Right atrium auricular region (tissue), 2 donors: ENCODE measurements around the gene UTP14A. TPM values are rescaled to one million over a fixed set of nuclear protein-coding genes. Genes with fewer than 3 reads are reported as not detected.
"Not testable (repeated sequence)": the region's sequence is repeated elsewhere in the genome, so short reads cannot be mapped to it uniquely, and the experiment has no call there.

Experiments
- DNase-seq: peaks from one replicate; pipeline ENCODE4 v3.0.0-alpha.2; 2019; ENCODE audit warnings: low spot score
- H3K27ac ChIP-seq, 2 donors: fragments of 200-600 bp; sonication (generic); 1 replicate in 1 of 2; 2 replicates in 1 of 2; pipeline ENCODE4 v1.5.1; 2016 to 2019
- H3K27me3 ChIP-seq, 2 donors: fragments of 200-600 bp; sonication (generic); one replicate each; pipeline versions ENCODE4 v1.5.1 to v1.6.0; 2017 to 2019
- H3K36me3 ChIP-seq: fragments of 200-600 bp; sonication (generic); one replicate; pipeline ENCODE4 v1.5.1; 2016
- H3K4me1 ChIP-seq, 2 donors: fragments of 200-600 bp; sonication (generic); one replicate each; pipeline versions ENCODE4 v1.5.1 to v1.6.0; 2017 to 2019
- H3K4me3 ChIP-seq, 2 donors: fragments of 200-600 bp; sonication (generic); 1 replicate in 1 of 2; 2 replicates in 1 of 2; pipeline ENCODE4 v1.5.1; 2017 to 2019; ENCODE audit warnings: mild to moderate bottlenecking in 1 of 2, moderate library complexity in 1 of 2
- H3K9me3 ChIP-seq, 2 donors: fragments of 200-600 bp; sonication (generic); one replicate each; pipeline ENCODE4 v1.5.1; 2019
- CTCF ChIP-seq, 2 donors: fragments of 200-600 bp; sonication (generic); IDR thresholded peaks; one replicate each; pipeline ENCODE4 v1.5.1; 2019; ENCODE audit warnings: antibody characterized with exemption in 2 of 2
- total RNA-seq, 2 donors: library from RNA; depleted of rRNA; stranded (reverse); fragments of >200 nt; gene quantifications; one replicate each; pipeline ENCODE4 v1.1.0, GENCODE V29; 2016

UTP14A gene
- 1 to 10 TPM; 7.6 to 8.3 TPM for total RNA-seq

GRCh38 chrX:129905787-129906580 lies at the start of gene UTP14A:
Gene UTP14A (plus strand): TSS chrX:129906164. CDS start chrX:129906211, 47 bp downstream.
- no peaks in the 10 kb centered on the region for H3K9me3 ChIP-seq
- peaks cover 8% of the 10 kb centered on the region for H3K36me3 ChIP-seq
- peak within 1 kb of the TSS; percentile 55 to 65 for H3K4me3 ChIP-seq
- no peaks in the 10 kb centered on the region for H3K27me3 ChIP-seq
- peaks cover 0 to 3% of the 10 kb centered on the region in 2 donors for H3K4me1 ChIP-seq
- peak; percentile 89 for DNase-seq
- no peak for TF ChIP-seq CTCF (IDR thresholded peaks at IDR 0.05)
- H3K27ac ChIP-seq = peak within 1 kb of the TSS; percentile 72 to 81

- not testable (repeated sequence) for H3K9me3 ChIP-seq, H3K4me3 ChIP-seq, H3K27me3 ChIP-seq, H3K4me1 ChIP-seq, DNase-seq, H3K36me3 ChIP-seq, H3K27ac ChIP-seq
Observed at GRCh38 chrX:129859134-129859533, 46.8 kb upstream of the UTP14A start.

- H3K4me3 ChIP-seq, H3K27ac ChIP-seq, H3K36me3 ChIP-seq, DNase-seq, H3K27me3 ChIP-seq, H3K9me3 ChIP-seq, H3K4me1 ChIP-seq: not testable (repeated sequence)
Observed at GRCh38 chrX:129866321-129866720, 39.6 kb upstream of the UTP14A start.

- H3K4me3 ChIP-seq = no peak overlapping the region
- no peak for TF ChIP-seq CTCF (IDR thresholded peaks at IDR 0.05)
Observed at GRCh38 chrX:129872524-129872923, 33.4 kb upstream of the UTP14A start.

GRCh38 chrX:129875669-129876068 lies 30.3 kb upstream of the UTP14A start:
- Histone ChIP-seq H3K27ac (no peak overlapping the region), H3K27me3 (no peaks in the 10 kb centered on the region), H3K4me1 (no peaks in the 10 kb centered on the region), H3K4me3 (no peak overlapping the region), H3K36me3 (no peaks in the 10 kb centered on the region), H3K9me3 (no peaks in the 10 kb centered on the region)
- TF ChIP-seq CTCF (IDR thresholded peaks at IDR 0.05) = no peak
- DNase-seq = no peak

More at GRCh38 chrX:129872524-129872923, 33.4 kb upstream of the UTP14A start:
- H3K4me1 ChIP-seq = no peaks in the 10 kb centered on the region
- no peak overlapping the region for H3K27ac ChIP-seq
- no peaks in the 10 kb centered on the region for H3K9me3 ChIP-seq
- H3K36me3 ChIP-seq = no peaks in the 10 kb centered on the region
- H3K27me3 ChIP-seq = no peaks in the 10 kb centered on the region
- no peak for DNase-seq

GRCh38 chrX:129876771-129877305 lies 29.1 kb upstream of the UTP14A start:
- DNase-seq = no peak
- H3K27me3 ChIP-seq = no peaks in the 10 kb centered on the region
- H3K36me3 ChIP-seq = no peaks in the 10 kb centered on the region
- H3K4me1 ChIP-seq = no peaks in the 10 kb centered on the region
- no peak overlapping the region for H3K4me3 ChIP-seq
- no peak overlapping the region for H3K27ac ChIP-seq
- no peak for TF ChIP-seq CTCF (IDR thresholded peaks at IDR 0.05)
- no peaks in the 10 kb centered on the region for H3K9me3 ChIP-seq
